ENCODE results near the gene RAPGEF6.
"Not testable (repeated sequence)": the region's sequence is repeated elsewhere in the genome, so short reads cannot be mapped to it uniquely, and the experiment has no call there.

Gene RAPGEF6

GRCh38 chr5:131406076-131406475 is 229.0 kb downstream of the RAPGEF6 start:
- H3K4me3 ChIP-seq (ENCODE audit: low read depth in 1 of 5, low read length in 5 of 5) = no peak overlapping the region
- peaks cover 7 to 26% (median 9%) of the 10 kb centered on the region in 5 donors for H3K36me3 ChIP-seq (ENCODE audit: control insufficient read depth in 5 of 5, insufficient read depth in 5 of 5, low read length in 5 of 5)
- H3K9me3 ChIP-seq (ENCODE audit: control insufficient read depth in 5 of 5, low read length in 5 of 5) = peaks cover 0 to 6% (median 0%) of the 10 kb centered on the region in 5 donors
- no peaks in the 10 kb centered on the region for H3K27me3 ChIP-seq (ENCODE audit: control insufficient read depth in 5 of 5, insufficient read depth in 4 of 5, low read length in 5 of 5)
- peaks cover 0 to 7% (median 3%) of the 10 kb centered on the region in 5 donors for H3K4me1 ChIP-seq (ENCODE audit: control insufficient read depth in 5 of 5, insufficient read depth in 5 of 5, low read length in 5 of 5)
- H3K9ac ChIP-seq (ENCODE audit: low read length in 5 of 5) = no peak overlapping the region
- H3K27ac ChIP-seq (ENCODE audit: low read depth, low read length) = no peak overlapping the region

GRCh38 chr5:131405674-131406073 is 229.4 kb downstream of the RAPGEF6 start:
- no peak overlapping the region for H3K9ac ChIP-seq (ENCODE audit: low read length in 5 of 5)
- peaks cover 0 to 6% (median 0%) of the 10 kb centered on the region in 5 donors for H3K9me3 ChIP-seq (ENCODE audit: control insufficient read depth in 5 of 5, low read length in 5 of 5)
- peaks cover 7 to 26% (median 9%) of the 10 kb centered on the region in 5 donors for H3K36me3 ChIP-seq (ENCODE audit: control insufficient read depth in 5 of 5, insufficient read depth in 5 of 5, low read length in 5 of 5)
- H3K27ac ChIP-seq (ENCODE audit: low read depth, low read length) = no peak overlapping the region
- H3K4me3 ChIP-seq (ENCODE audit: low read depth in 1 of 5, low read length in 5 of 5) = no peak overlapping the region
- peaks cover 0 to 4% (median 0%) of the 10 kb centered on the region in 5 donors for H3K4me1 ChIP-seq (ENCODE audit: control insufficient read depth in 5 of 5, insufficient read depth in 5 of 5, low read length in 5 of 5)
- no peaks in the 10 kb centered on the region for H3K27me3 ChIP-seq (ENCODE audit: control insufficient read depth in 5 of 5, insufficient read depth in 4 of 5, low read length in 5 of 5)

GRCh38 chr5:131400585-131400984 is 234.4 kb downstream of the RAPGEF6 start:
- Histone ChIP-seq H3K27me3 (ENCODE audit: control insufficient read depth in 5 of 5, insufficient read depth in 4 of 5, low read length in 5 of 5) (no peaks in the 10 kb centered on the region), H3K4me1 (ENCODE audit: control insufficient read depth in 5 of 5, insufficient read depth in 5 of 5, low read length in 5 of 5) (no peaks in the 10 kb centered on the region), H3K9ac (ENCODE audit: low read length in 5 of 5) (no peak overlapping the region), H3K4me3 (ENCODE audit: low read depth in 1 of 5, low read length in 5 of 5) (no peak overlapping the region), H3K9me3 (ENCODE audit: control insufficient read depth in 5 of 5, low read length in 5 of 5) (peaks cover 0 to 6% (median 0%) of the 10 kb centered on the region in 5 donors), H3K27ac (ENCODE audit: low read depth, low read length) (no peak overlapping the region), H3K36me3 (ENCODE audit: control insufficient read depth in 5 of 5, insufficient read depth in 5 of 5, low read length in 5 of 5) (peaks cover 5 to 18% (median 9%) of the 10 kb centered on the region in 5 donors)

GRCh38 chr5:131399007-131399406 is 236.0 kb downstream of the RAPGEF6 start:
- H3K27me3 ChIP-seq (ENCODE audit: control insufficient read depth in 5 of 5, insufficient read depth in 4 of 5, low read length in 5 of 5); H3K4me3 ChIP-seq (ENCODE audit: low read depth in 1 of 5, low read length in 5 of 5); H3K4me1 ChIP-seq (ENCODE audit: control insufficient read depth in 5 of 5, insufficient read depth in 5 of 5, low read length in 5 of 5); H3K9ac ChIP-seq (ENCODE audit: low read length in 5 of 5); H3K9me3 ChIP-seq (ENCODE audit: control insufficient read depth in 5 of 5, low read length in 5 of 5); H3K27ac ChIP-seq (ENCODE audit: low read depth, low read length): not testable (repeated sequence)
- peaks cover 10 to 19% (median 13%) of the 10 kb centered on the region in 5 donors for H3K36me3 ChIP-seq (ENCODE audit: control insufficient read depth in 5 of 5, insufficient read depth in 5 of 5, low read length in 5 of 5)

- H3K4me1 ChIP-seq (ENCODE audit: control insufficient read depth in 5 of 5, insufficient read depth in 5 of 5, low read length in 5 of 5) = peaks cover 0 to 10% (median 5%) of the 10 kb centered on the region in 5 donors
- no peak overlapping the region for H3K4me3 ChIP-seq (ENCODE audit: low read depth in 1 of 5, low read length in 5 of 5)
- H3K36me3 ChIP-seq (ENCODE audit: control insufficient read depth in 5 of 5, insufficient read depth in 5 of 5, low read length in 5 of 5) = peaks cover 13 to 30% (median 23%) of the 10 kb centered on the region in 5 donors
- no peaks in the 10 kb centered on the region for H3K9me3 ChIP-seq (ENCODE audit: control insufficient read depth in 5 of 5, low read length in 5 of 5)
- H3K9ac ChIP-seq (ENCODE audit: low read length in 5 of 5) = no peak overlapping the region
- H3K27ac ChIP-seq (ENCODE audit: low read depth, low read length) = no peak overlapping the region
- H3K27me3 ChIP-seq (ENCODE audit: control insufficient read depth in 5 of 5, insufficient read depth in 4 of 5, low read length in 5 of 5) = no peaks in the 10 kb centered on the region
Measured at GRCh38 chr5:131396630-131397273, 238.3 kb downstream of the RAPGEF6 start.

- H3K4me3 ChIP-seq (ENCODE audit: low read depth in 1 of 5, low read length in 5 of 5) = no peak overlapping the region
- H3K27me3 ChIP-seq (ENCODE audit: control insufficient read depth in 5 of 5, insufficient read depth in 4 of 5, low read length in 5 of 5) = no peaks in the 10 kb centered on the region
- no peaks in the 10 kb centered on the region for H3K9me3 ChIP-seq (ENCODE audit: control insufficient read depth in 5 of 5, low read length in 5 of 5)
- peaks cover 0 to 10% (median 5%) of the 10 kb centered on the region in 5 donors for H3K4me1 ChIP-seq (ENCODE audit: control insufficient read depth in 5 of 5, insufficient read depth in 5 of 5, low read length in 5 of 5)
- peaks cover 13 to 34% (median 23%) of the 10 kb centered on the region in 5 donors for H3K36me3 ChIP-seq (ENCODE audit: control insufficient read depth in 5 of 5, insufficient read depth in 5 of 5, low read length in 5 of 5)
- no peak overlapping the region for H3K9ac ChIP-seq (ENCODE audit: low read length in 5 of 5)
- no peak overlapping the region for H3K27ac ChIP-seq (ENCODE audit: low read depth, low read length)
Measured at GRCh38 chr5:131396015-131396414, 239.0 kb downstream of the RAPGEF6 start.

GRCh38 chr5:131394128-131394527 is 240.9 kb downstream of the RAPGEF6 start:
- H3K4me1 ChIP-seq (ENCODE audit: control insufficient read depth in 5 of 5, insufficient read depth in 5 of 5, low read length in 5 of 5) = peaks cover 0 to 10% (median 5%) of the 10 kb centered on the region in 5 donors
- no peak overlapping the region for H3K4me3 ChIP-seq (ENCODE audit: low read depth in 1 of 5, low read length in 5 of 5)
- H3K9ac ChIP-seq (ENCODE audit: low read length in 5 of 5) = no peak overlapping the region
- peaks cover 18 to 32% (median 24%) of the 10 kb centered on the region in 5 donors for H3K36me3 ChIP-seq (ENCODE audit: control insufficient read depth in 5 of 5, insufficient read depth in 5 of 5, low read length in 5 of 5)
- H3K27me3 ChIP-seq (ENCODE audit: control insufficient read depth in 5 of 5, insufficient read depth in 4 of 5, low read length in 5 of 5) = no peaks in the 10 kb centered on the region
- H3K9me3 ChIP-seq (ENCODE audit: control insufficient read depth in 5 of 5, low read length in 5 of 5) = no peaks in the 10 kb centered on the region
- peak overlapping the region; percentile 34 for H3K27ac ChIP-seq (ENCODE audit: low read depth, low read length)

- no peak overlapping the region for H3K9ac ChIP-seq (ENCODE audit: low read length in 5 of 5)
- H3K27me3 ChIP-seq (ENCODE audit: control insufficient read depth in 5 of 5, insufficient read depth in 4 of 5, low read length in 5 of 5) = no peaks in the 10 kb centered on the region
- H3K4me1 ChIP-seq (ENCODE audit: control insufficient read depth in 5 of 5, insufficient read depth in 5 of 5, low read length in 5 of 5) = peaks cover 0 to 10% (median 5%) of the 10 kb centered on the region in 5 donors
- H3K9me3 ChIP-seq (ENCODE audit: control insufficient read depth in 5 of 5, low read length in 5 of 5) = no peaks in the 10 kb centered on the region
- peaks cover 16 to 27% (median 21%) of the 10 kb centered on the region in 5 donors for H3K36me3 ChIP-seq (ENCODE audit: control insufficient read depth in 5 of 5, insufficient read depth in 5 of 5, low read length in 5 of 5)
- peak overlapping the region; percentile 34 for H3K27ac ChIP-seq (ENCODE audit: low read depth, low read length)
- H3K4me3 ChIP-seq (ENCODE audit: low read depth in 1 of 5, low read length in 5 of 5) = no peak overlapping the region
Measured at GRCh38 chr5:131393498-131393968, 241.5 kb downstream of the RAPGEF6 start.

GRCh38 chr5:131392466-131393095 is 242.4 kb downstream of the RAPGEF6 start:
- Histone ChIP-seq H3K4me3 (ENCODE audit: low read depth in 1 of 5, low read length in 5 of 5) (no peak overlapping the region), H3K9ac (ENCODE audit: low read length in 5 of 5) (no peak overlapping the region), H3K4me1 (ENCODE audit: control insufficient read depth in 5 of 5, insufficient read depth in 5 of 5, low read length in 5 of 5) (peaks cover 0 to 10% (median 5%) of the 10 kb centered on the region in 5 donors), H3K27ac (ENCODE audit: low read depth, low read length) (no peak overlapping the region), H3K27me3 (ENCODE audit: control insufficient read depth in 5 of 5, insufficient read depth in 4 of 5, low read length in 5 of 5) (no peaks in the 10 kb centered on the region), H3K36me3 (ENCODE audit: control insufficient read depth in 5 of 5, insufficient read depth in 5 of 5, low read length in 5 of 5) (peaks cover 15 to 26% (median 20%) of the 10 kb centered on the region in 5 donors), H3K9me3 (ENCODE audit: control insufficient read depth in 5 of 5, low read length in 5 of 5) (no peaks in the 10 kb centered on the region)

- peaks cover 0 to 10% (median 9%) of the 10 kb centered on the region in 5 donors for H3K4me1 ChIP-seq (ENCODE audit: control insufficient read depth in 5 of 5, insufficient read depth in 5 of 5, low read length in 5 of 5)
- H3K36me3 ChIP-seq (ENCODE audit: control insufficient read depth in 5 of 5, insufficient read depth in 5 of 5, low read length in 5 of 5) = peaks cover 11 to 35% (median 17%) of the 10 kb centered on the region in 5 donors
- no peak overlapping the region for H3K27ac ChIP-seq (ENCODE audit: low read depth, low read length)
- no peak overlapping the region for H3K4me3 ChIP-seq (ENCODE audit: low read depth in 1 of 5, low read length in 5 of 5)
- H3K9ac ChIP-seq (ENCODE audit: low read length in 5 of 5) = no peak overlapping the region
- H3K9me3 ChIP-seq (ENCODE audit: control insufficient read depth in 5 of 5, low read length in 5 of 5) = no peaks in the 10 kb centered on the region
- no peaks in the 10 kb centered on the region for H3K27me3 ChIP-seq (ENCODE audit: control insufficient read depth in 5 of 5, insufficient read depth in 4 of 5, low read length in 5 of 5)
Measured at GRCh38 chr5:131389869-131390265, 245.2 kb downstream of the RAPGEF6 start.

All from subcutaneous abdominal adipose tissue (tissue), 5 donors.